CD4-positive, CD25-positive, alpha-beta regulatory T cell (primary cell): Measurements from ENCODE around the gene LCE7A. TPM values are rescaled to one million over a fixed set of nuclear protein-coding genes. Genes with fewer than 3 reads are reported as not detected.

ENCODE experiments used
- ATAC-seq, 2 donors: fragments of 150-1000 bp; cut with Tn5 transposase; one replicate each; pipeline ENCODE4 v1.10.0; 2021; ENCODE audit warnings: low read depth in 2 of 2, moderate number of reproducible peaks in 2 of 2, moderate library complexity in 1 of 2
- DNase-seq, 3 donors: peaks; one replicate each; pipeline versions ENCODE4 v3.0.0 to v3.0.0-alpha.2; 2012 to 2022; ENCODE audit warnings: mixed read lengths in 1 of 3
- H3K27ac ChIP-seq: one replicate; pipeline ENCODE4 v1.7.0; 2013; ENCODE audit warnings: mild to moderate bottlenecking, low read length; ENCODE audit not compliant: insufficient read depth, poor library complexity, severe bottlenecking
- H3K27me3 ChIP-seq: one replicate; pipeline ENCODE4 v1.7.0; 2013; ENCODE audit warnings: low read length; ENCODE audit not compliant: control insufficient read depth, insufficient read depth
- H3K36me3 ChIP-seq: one replicate; pipeline ENCODE4 v1.7.0; 2013; ENCODE audit warnings: mild to moderate bottlenecking, low read length, moderate library complexity; ENCODE audit not compliant: control insufficient read depth, insufficient read depth
- H3K4me1 ChIP-seq: 2 replicates; pipeline ENCODE4 v1.7.0; 2013; ENCODE audit warnings: mild to moderate bottlenecking, low read length; ENCODE audit not compliant: insufficient read depth, control insufficient read depth, poor library complexity, severe bottlenecking
- H3K4me3 ChIP-seq: one replicate; pipeline ENCODE4 v1.7.0; 2013; ENCODE audit warnings: low read depth, mild to moderate bottlenecking, low read length, moderate library complexity
- H3K9me3 ChIP-seq, 2 experiments: 1 replicate in 1 of 2; 2 replicates in 1 of 2; pipeline ENCODE4 v1.7.0; 2013; ENCODE audit warnings: low read length in 2 of 2, mild to moderate bottlenecking in 1 of 2, moderate library complexity in 1 of 2; ENCODE audit not compliant: control insufficient read depth in 2 of 2
- H3K27ac Mint-ChIP-seq, 3 donors: one replicate each; pipeline ENCODE4 v1.8.0; 2020 to 2022; ENCODE audit warnings: mild to moderate bottlenecking in 3 of 3, mixed read lengths in 3 of 3, moderate library complexity in 2 of 3
- H3K27me3 Mint-ChIP-seq: one replicate; pipeline ENCODE4 v1.8.0; 2022; ENCODE audit warnings: mild to moderate bottlenecking, mixed read lengths
- H3K36me3 Mint-ChIP-seq: one replicate; pipeline ENCODE4 v1.8.0; 2020; ENCODE audit warnings: mixed read lengths
- H3K4me1 Mint-ChIP-seq, 4 donors: one replicate each; pipeline ENCODE4 v1.8.0; 2020 to 2022; ENCODE audit warnings: mixed read lengths in 4 of 4, mild to moderate bottlenecking in 1 of 4
- H3K4me3 Mint-ChIP-seq, 4 donors: one replicate each; pipeline ENCODE4 v1.8.0; 2020 to 2022; ENCODE audit warnings: mild to moderate bottlenecking in 4 of 4, mixed read lengths in 4 of 4, moderate library complexity in 3 of 4
- H3K9me3 Mint-ChIP-seq, 7 donors: one replicate each; pipeline ENCODE4 v1.8.0; 2020 to 2022; ENCODE audit warnings: mixed read lengths in 7 of 7, mild to moderate bottlenecking in 3 of 7, moderate library complexity in 2 of 7
- polyA plus RNA-seq, 4 donors: library from polyadenylated mRNA; unstranded; fragments of 300-500 nt; fragmentation: Illumina TruSeq; gene quantifications; one replicate each; pipeline ENCODE4 v1.2.3, GENCODE V29; 2021
- total RNA-seq: library from RNA; stranded (reverse); gene quantifications from one replicate; pipeline ENCODE4 v1.2.3, GENCODE V29; 2022

Gene LCE7A
- total and polyA plus RNA-seq, 5 donors from 2014 or later = not detected

DNA sequence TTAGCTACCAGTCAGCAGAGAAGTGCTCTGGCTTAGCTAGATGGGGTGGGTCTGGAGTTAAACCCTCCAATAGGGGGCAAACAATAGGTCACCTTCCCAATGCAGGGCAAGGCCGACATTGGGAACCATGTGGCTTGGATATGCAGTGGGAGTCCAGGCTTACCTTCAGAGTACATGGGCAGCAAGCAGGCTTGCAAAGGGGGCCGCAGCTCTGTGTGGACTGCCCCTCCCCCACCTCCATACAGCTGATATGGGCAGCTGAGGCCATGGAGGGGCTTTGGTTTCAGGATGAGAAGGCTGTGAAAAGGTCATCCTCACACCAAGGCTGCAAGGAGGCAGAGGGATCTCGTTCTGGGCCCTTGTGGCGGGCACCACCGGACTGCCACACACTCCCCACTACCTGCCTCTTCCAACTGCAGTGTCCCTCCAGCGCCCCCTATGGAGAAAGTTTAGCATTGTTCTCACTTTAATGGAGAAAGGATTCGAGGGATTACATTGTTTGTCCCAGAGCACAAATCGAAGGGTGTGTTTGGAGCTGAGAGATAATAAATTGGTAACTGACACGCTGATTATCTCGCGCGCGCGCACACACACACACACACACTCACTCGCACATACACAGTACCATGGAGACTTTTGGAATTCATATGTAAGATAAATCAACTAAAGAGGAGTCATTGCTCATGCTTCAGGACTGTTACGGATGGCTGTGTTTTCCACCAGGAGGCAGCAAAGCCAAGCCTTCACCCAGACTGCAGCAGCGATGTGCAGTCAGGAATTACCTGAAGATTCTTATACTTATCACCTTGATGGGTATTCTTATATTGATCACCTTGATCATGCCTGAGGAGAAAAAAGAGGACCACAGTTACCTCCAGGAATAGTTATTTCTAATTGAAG is 11.3 kb downstream of the LCE7A start:
- no peak overlapping the region for H3K27ac Mint-ChIP-seq
- H3K27me3 Mint-ChIP-seq = no peaks in the 10 kb centered on the region
- Histone ChIP-seq H3K4me3 (no peak overlapping the region), H3K27me3 (peaks cover 11% of the 10 kb centered on the region), H3K9me3 (no peaks in the 10 kb centered on the region), H3K27ac (no peak overlapping the region), H3K4me1 (no peaks in the 10 kb centered on the region), H3K36me3 (no peaks in the 10 kb centered on the region)
- no peaks in the 10 kb centered on the region for H3K36me3 Mint-ChIP-seq
- DNase-seq (peak in 1 of 3 donors; percentile 9), ATAC-seq (no peak)
- no peaks in the 10 kb centered on the region for H3K4me1 Mint-ChIP-seq
- no peaks in the 10 kb centered on the region for H3K9me3 Mint-ChIP-seq
- H3K4me3 Mint-ChIP-seq = no peak overlapping the region

GRCh38 chr1:152871731-152872126 is 11.9 kb downstream of the LCE7A start:
- peaks cover 10% of the 10 kb centered on the region for H3K27me3 ChIP-seq
- Mint-ChIP-seq H3K9me3 (no peaks in the 10 kb centered on the region), H3K27me3 (no peaks in the 10 kb centered on the region), H3K27ac (no peak overlapping the region), H3K4me1 (no peaks in the 10 kb centered on the region), H3K36me3 (no peaks in the 10 kb centered on the region), H3K4me3 (no peak overlapping the region)
- no peaks in the 10 kb centered on the region for H3K9me3 ChIP-seq
- no peaks in the 10 kb centered on the region for H3K4me1 ChIP-seq
- ATAC-seq (no peak), DNase-seq (no peak)
- H3K36me3 ChIP-seq = no peaks in the 10 kb centered on the region
- H3K4me3 ChIP-seq = no peak overlapping the region
- H3K27ac ChIP-seq = no peak overlapping the region

- DNase-seq (no peak), ATAC-seq (no peak)
- Histone ChIP-seq H3K9me3 (no peaks in the 10 kb centered on the region), H3K27ac (no peak overlapping the region), H3K4me1 (no peaks in the 10 kb centered on the region), H3K36me3 (no peaks in the 10 kb centered on the region), H3K4me3 (no peak overlapping the region), H3K27me3 (peaks cover 5% of the 10 kb centered on the region)
- H3K4me1 Mint-ChIP-seq = no peaks in the 10 kb centered on the region
- H3K27ac Mint-ChIP-seq = no peak overlapping the region
- H3K27me3 Mint-ChIP-seq = no peaks in the 10 kb centered on the region
- H3K36me3 Mint-ChIP-seq = no peaks in the 10 kb centered on the region
- H3K4me3 Mint-ChIP-seq = no peak overlapping the region
- peaks cover 0 to 3% (median 0%) of the 10 kb centered on the region in 7 donors for H3K9me3 Mint-ChIP-seq
Measured at GRCh38 chr1:152873495-152873894, 13.7 kb downstream of the LCE7A start.

DNA sequence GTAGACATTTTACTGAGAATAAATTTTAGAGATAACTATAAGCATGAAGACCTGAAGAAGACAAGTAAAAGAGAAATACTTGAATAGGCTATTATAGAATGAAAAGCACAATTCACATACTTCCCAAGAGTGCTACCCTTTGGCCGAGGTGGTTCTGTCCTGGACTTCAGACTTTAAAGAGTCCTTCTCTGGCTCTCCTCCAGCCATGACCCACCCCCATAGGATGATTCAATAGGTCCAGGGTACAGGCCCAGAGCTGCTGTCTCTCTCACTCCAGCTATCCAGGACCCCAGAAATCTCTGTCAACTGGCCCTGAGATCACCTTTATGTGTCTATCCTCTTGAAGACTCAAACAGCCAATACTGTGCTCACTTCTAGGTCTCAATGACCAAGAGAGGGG is 17.0 kb downstream of the LCE7A start:
- Histone ChIP-seq H3K4me1 (no peaks in the 10 kb centered on the region), H3K9me3 (no peaks in the 10 kb centered on the region), H3K27ac (no peak overlapping the region), H3K4me3 (no peak overlapping the region), H3K36me3 (no peaks in the 10 kb centered on the region), H3K27me3 (peaks cover 3% of the 10 kb centered on the region)
- Mint-ChIP-seq H3K27me3 (no peaks in the 10 kb centered on the region), H3K4me3 (no peak overlapping the region), H3K9me3 (peaks cover 0 to 4% (median 1%) of the 10 kb centered on the region in 7 donors), H3K4me1 (peaks cover 0 to 2% (median 0%) of the 10 kb centered on the region in 4 donors), H3K27ac (no peak overlapping the region), H3K36me3 (no peaks in the 10 kb centered on the region)
- no peak for ATAC-seq
- DNase-seq = no peak

DNA sequence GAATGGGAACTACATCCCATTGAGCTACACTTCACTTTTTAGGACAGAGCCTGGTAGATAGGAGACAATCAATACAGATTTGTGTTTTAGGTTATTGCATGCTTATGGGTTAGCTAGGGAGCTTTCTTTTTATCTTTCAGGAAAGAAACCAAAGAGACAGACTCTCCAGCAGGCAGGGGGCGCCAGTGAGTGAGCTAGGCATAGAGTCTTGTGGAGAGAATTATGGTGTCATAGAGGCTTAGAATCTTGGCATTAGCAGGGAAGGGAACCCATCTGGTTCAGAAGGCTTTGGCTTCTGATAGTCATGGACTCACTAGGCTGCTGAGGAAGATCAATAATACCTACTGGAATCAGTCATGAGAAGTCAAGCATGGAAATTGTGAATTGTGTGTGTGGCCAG is 18.2 kb downstream of the LCE7A start, which contains the start of gene SMCP:
Gene SMCP (plus strand): TSS at position 281 of the 400 bp plus-strand sequence. CDS start 6,101 bp downstream, outside the sequence.
- peaks cover 0 to 4% (median 1%) of the 10 kb centered on the region in 7 donors for H3K9me3 Mint-ChIP-seq
- no peaks in the 10 kb centered on the region for H3K36me3 ChIP-seq
- no peak within 1 kb of the TSS for H3K27ac ChIP-seq
- no peaks in the 10 kb centered on the region for H3K27me3 Mint-ChIP-seq
- no peaks in the 10 kb centered on the region for H3K27me3 ChIP-seq
- no peak within 1 kb of the TSS for H3K4me3 ChIP-seq
- H3K4me3 Mint-ChIP-seq = no peak within 1 kb of the TSS
- H3K4me1 Mint-ChIP-seq = peaks cover 0 to 2% (median 0%) of the 10 kb centered on the region in 4 donors
- H3K4me1 ChIP-seq = no peaks in the 10 kb centered on the region
- H3K27ac Mint-ChIP-seq = peak within 1 kb of the TSS in 1 of 3 donors; percentile 82
- H3K9me3 ChIP-seq = no peaks in the 10 kb centered on the region
- peak in 1 of 3 donors; percentile 11 for DNase-seq
- ATAC-seq = no peak
- no peaks in the 10 kb centered on the region for H3K36me3 Mint-ChIP-seq

- Histone ChIP-seq H3K4me1 (no peaks in the 10 kb centered on the region), H3K4me3 (no peak overlapping the region), H3K27ac (no peak overlapping the region), H3K27me3 (no peaks in the 10 kb centered on the region), H3K36me3 (no peaks in the 10 kb centered on the region), H3K9me3 (no peaks in the 10 kb centered on the region)
- Mint-ChIP-seq H3K4me3 (peak overlapping the region in 1 of 4 donors; percentile 5), H3K36me3 (no peaks in the 10 kb centered on the region), H3K27me3 (no peaks in the 10 kb centered on the region), H3K9me3 (peaks cover 0 to 4% (median 1%) of the 10 kb centered on the region in 7 donors), H3K27ac (no peak overlapping the region), H3K4me1 (peaks cover 0 to 2% (median 0%) of the 10 kb centered on the region in 4 donors)
- ATAC-seq = no peak
- no peak for DNase-seq
Measured at GRCh38 chr1:152879559-152880198, 19.9 kb downstream of the LCE7A start.

- H3K36me3 ChIP-seq = no peaks in the 10 kb centered on the region
- Mint-ChIP-seq H3K4me3 (no peak overlapping the region), H3K27ac (no peak overlapping the region), H3K9me3 (peaks cover 0 to 4% (median 1%) of the 10 kb centered on the region in 7 donors), H3K36me3 (no peaks in the 10 kb centered on the region), H3K4me1 (peaks cover 0 to 2% (median 0%) of the 10 kb centered on the region in 4 donors), H3K27me3 (no peaks in the 10 kb centered on the region)
- no peak for DNase-seq
- no peak overlapping the region for H3K27ac ChIP-seq
- H3K4me3 ChIP-seq = no peak overlapping the region
- H3K9me3 ChIP-seq = no peaks in the 10 kb centered on the region
- ATAC-seq = no peak
- no peaks in the 10 kb centered on the region for H3K4me1 ChIP-seq
- no peaks in the 10 kb centered on the region for H3K27me3 ChIP-seq
Measured at GRCh38 chr1:152880316-152880715, 20.5 kb downstream of the LCE7A start.
